Pancreas (tissue), 10 donors: ENCODE data around the gene MPHOSPH8. TPM values are rescaled to one million over a fixed set of nuclear protein-coding genes. Genes with fewer than 3 reads are reported as not detected.
"Not testable (repeated sequence)": the region's sequence is repeated elsewhere in the genome, so short reads cannot be mapped to it uniquely, and the experiment has no call there.

ENCODE experiments used
- ATAC-seq, 4 donors: fragments of 200-7000 bp; cut with Tn5 transposase; one replicate each; pipeline versions ENCODE4 v1.8.0 to v1.9.1; 2020; ENCODE audit warnings: mild to moderate bottlenecking in 4 of 4, moderate library complexity in 4 of 4
- DNase-seq, 6 donors: peaks; one replicate each; pipeline ENCODE4 v3.0.0-alpha.2; 2020
- FAIRE-seq: peaks from 2 replicates; lab custom pipeline; 2012; peaks lifted over from hg19 to GRCh38; lab: Jason Lieb, UNC
- H3K27ac ChIP-seq, 4 donors: fragments of 200-600 bp; sonication (generic); 1 replicate in 3 of 4; 2 replicates in 1 of 4; pipeline versions ENCODE4 v1.5.0 to v1.8.0; 2020
- H3K27me3 ChIP-seq, 4 donors: fragments of 200-600 bp; one replicate each; pipeline ENCODE4 v1.8.0; 2021
- H3K36me3 ChIP-seq, 3 donors: fragments of 200-600 bp; sonication (generic) in 1 of 3; one replicate each; pipeline versions ENCODE4 v1.5.0 to v1.8.0; 2020 to 2021
- H3K4me1 ChIP-seq, 3 donors: fragments of 200-600 bp; one replicate each; pipeline ENCODE4 v1.8.0; 2021
- H3K4me3 ChIP-seq, 4 donors: fragments of 200-600 bp; sonication (generic) in 2 of 4; one replicate each; pipeline versions ENCODE4 v1.5.0 to v1.8.0; 2020 to 2021
- H3K9me3 ChIP-seq, 4 donors: fragments of 200-600 bp; one replicate each; pipeline ENCODE4 v1.8.0; 2021
- WGBS, 2 donors: extraction: QIAGEN DNeasy Blood & Tissue Kit; methylation state at CpG; one replicate each; pipeline ENCODE4 v1.1.7; 2013; 5-methylcytosine and 5-hydroxymethylcytosine counted together
- intact Hi-C, 3 donors: fragments of 100-400 bp; cut with DNase I; formaldehyde crosslinking; loops; one replicate each; pipeline versions ENCODE4 v1.11.1 to v1.14.2; 2022
- polyA plus RNA-seq, 2 donors: library from polyadenylated mRNA; stranded (reverse); fragments of 200-250 nt; gene quantifications; one replicate each; pipeline ENCODE4 v1.2.3, GENCODE V29; 2013
- total RNA-seq, 6 donors: library from RNA; stranded (reverse); fragmentation: NEBNext Ultra II Directional in 4 of 6; extraction: Animal tissue kit (Norgen Biotek cat#: 25700) in 4 of 6; gene quantifications; one replicate each; pipeline versions ENCODE4 v1.2.1 to v1.2.4, GENCODE V29; 2021 to 2023
- TF ChIP-seq, protein P1 (sequence below), 4 donors: fragments of 200-600 bp; sonication (generic) in 3 of 4; IDR thresholded peaks; one replicate each; pipeline versions ENCODE4 v1.5.0 to v1.8.0; 2021; ENCODE audit warnings: antibody characterized with exemption in 4 of 4
- donor health status: healthy with polysubstance abuse.
- donor health status: DM: no; HTN: no; CAD: no; lungs with moderate emphysema.
- donor health status: DM: no; HTN: no; CAD: no.
- donor health status: control.
- donor health status: control.
- donor health status: Bipolar disorder and iron deficiency.
- donor health status: DM: yes; HTN: yes; CAD: no.
- donor health status: DM: no; HTN: no; CAD: no.
- donor health status: DM: no; HTN: no; CAD: no.
- donor health status: DM: yes; HTN: yes; CAD: no.

MPHOSPH8 gene
- total and polyA plus RNA-seq, 8 donors: 12.4 to 26.3 (median 15.7) TPM

- Histone ChIP-seq H3K4me1 (no peaks in the 10 kb centered on the region), H3K27ac (no peak overlapping the region), H3K9me3 (no peaks in the 10 kb centered on the region), H3K4me3 (no peak overlapping the region), H3K36me3 (no peaks in the 10 kb centered on the region), H3K27me3 (no peaks in the 10 kb centered on the region)
- FAIRE-seq (no peak), DNase-seq (no peak), ATAC-seq (no peak)
- TF ChIP-seq, protein P1, sequence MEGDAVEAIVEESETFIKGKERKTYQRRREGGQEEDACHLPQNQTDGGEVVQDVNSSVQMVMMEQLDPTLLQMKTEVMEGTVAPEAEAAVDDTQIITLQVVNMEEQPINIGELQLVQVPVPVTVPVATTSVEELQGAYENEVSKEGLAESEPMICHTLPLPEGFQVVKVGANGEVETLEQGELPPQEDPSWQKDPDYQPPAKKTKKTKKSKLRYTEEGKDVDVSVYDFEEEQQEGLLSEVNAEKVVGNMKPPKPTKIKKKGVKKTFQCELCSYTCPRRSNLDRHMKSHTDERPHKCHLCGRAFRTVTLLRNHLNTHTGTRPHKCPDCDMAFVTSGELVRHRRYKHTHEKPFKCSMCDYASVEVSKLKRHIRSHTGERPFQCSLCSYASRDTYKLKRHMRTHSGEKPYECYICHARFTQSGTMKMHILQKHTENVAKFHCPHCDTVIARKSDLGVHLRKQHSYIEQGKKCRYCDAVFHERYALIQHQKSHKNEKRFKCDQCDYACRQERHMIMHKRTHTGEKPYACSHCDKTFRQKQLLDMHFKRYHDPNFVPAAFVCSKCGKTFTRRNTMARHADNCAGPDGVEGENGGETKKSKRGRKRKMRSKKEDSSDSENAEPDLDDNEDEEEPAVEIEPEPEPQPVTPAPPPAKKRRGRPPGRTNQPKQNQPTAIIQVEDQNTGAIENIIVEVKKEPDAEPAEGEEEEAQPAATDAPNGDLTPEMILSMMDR (IDR thresholded peaks at IDR 0.05): no peak
- intact Hi-C loops: no loop called here
- 76 to 78% methylated on average over 3 of the region's 3 CpGs for WGBS, 2 donors
Observed at GRCh38 chr13:19695829-19696228, 62.4 kb downstream of the MPHOSPH8 start.

GRCh38 chr13:19700963-19701362 is 67.5 kb downstream of the MPHOSPH8 start:
- FAIRE-seq, H3K27ac ChIP-seq, intact Hi-C loops, H3K4me1 ChIP-seq, H3K4me3 ChIP-seq, ATAC-seq, H3K9me3 ChIP-seq, H3K27me3 ChIP-seq, DNase-seq, H3K36me3 ChIP-seq: not testable (repeated sequence)
- 81 to 86% methylated on average over 3 of the region's 5 CpGs for WGBS, 2 donors

GRCh38 chr13:19701619-19702018 is 68.2 kb downstream of the MPHOSPH8 start:
- H3K4me3 ChIP-seq, H3K4me1 ChIP-seq, H3K27me3 ChIP-seq, FAIRE-seq, DNase-seq, H3K27ac ChIP-seq, intact Hi-C loops, ATAC-seq, H3K36me3 ChIP-seq, H3K9me3 ChIP-seq: not testable (repeated sequence)

- FAIRE-seq, H3K4me3 ChIP-seq, H3K9me3 ChIP-seq, ATAC-seq, H3K36me3 ChIP-seq, H3K27me3 ChIP-seq, DNase-seq, intact Hi-C loops, H3K27ac ChIP-seq, H3K4me1 ChIP-seq: not testable (repeated sequence)
- 81 to 82% methylated on average over 6 of the region's 6 CpGs for WGBS, 2 donors
Observed at GRCh38 chr13:19704256-19704655, 70.8 kb downstream of the MPHOSPH8 start.

- WGBS, 2 donors: 92 to 100% methylated on average over 1 of the region's 1 CpG
Observed at GRCh38 chr13:19709039-19709438, 75.6 kb downstream of the MPHOSPH8 start.

GRCh38 chr13:19709782-19710181 is 76.3 kb downstream of the MPHOSPH8 start:
- H3K9me3 ChIP-seq, intact Hi-C loops, DNase-seq, H3K4me1 ChIP-seq, H3K27me3 ChIP-seq, H3K27ac ChIP-seq, H3K4me3 ChIP-seq, H3K36me3 ChIP-seq, ATAC-seq: not testable (repeated sequence)
- peak; percentile 54 for FAIRE-seq

More at GRCh38 chr13:19709039-19709438, 75.6 kb downstream of the MPHOSPH8 start:
- H3K4me1 ChIP-seq, DNase-seq, H3K27me3 ChIP-seq, H3K9me3 ChIP-seq, H3K27ac ChIP-seq, H3K36me3 ChIP-seq, ATAC-seq, intact Hi-C loops, H3K4me3 ChIP-seq: not testable (repeated sequence)
- peak; percentile 85 for FAIRE-seq

DNA sequence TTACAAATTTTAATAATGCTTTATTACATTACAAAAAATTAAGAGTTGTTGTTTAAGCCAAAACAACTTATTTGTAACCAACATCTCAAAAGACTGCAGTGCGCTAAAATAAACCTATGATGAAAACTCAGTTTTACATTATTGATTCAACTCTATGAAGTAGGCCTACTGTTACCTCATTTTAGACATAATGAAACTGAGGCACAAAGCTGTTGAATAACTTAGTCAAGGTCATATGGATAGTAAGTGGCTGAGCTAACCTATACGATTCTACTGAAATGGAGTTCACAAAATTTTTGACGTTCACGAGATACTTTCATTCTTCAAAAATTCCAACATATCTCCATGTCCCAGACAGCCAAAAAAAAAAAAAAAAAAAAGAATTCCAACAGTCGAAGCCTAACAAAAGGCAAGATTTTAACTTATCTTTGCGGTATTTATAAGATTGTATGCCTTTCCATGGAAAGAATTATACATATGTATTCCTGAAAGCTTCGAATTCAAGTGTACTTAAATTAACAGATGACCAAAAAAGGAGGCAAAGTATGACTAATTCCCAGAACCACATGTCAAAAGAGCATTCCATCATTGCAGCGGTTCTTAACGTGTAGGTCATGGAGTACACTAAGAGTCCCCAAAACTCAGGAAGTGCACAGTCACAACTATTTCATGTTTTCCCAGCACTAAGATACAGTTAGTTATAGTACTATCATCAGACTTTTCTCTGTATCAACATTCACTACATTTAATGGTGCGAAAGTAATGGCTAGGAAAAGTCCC is 79.9 kb downstream of the MPHOSPH8 start:
- ATAC-seq: no peak

More for the DNA sequence above, 79.9 kb downstream of the MPHOSPH8 start:
- WGBS, 2 donors: 80 to 81% methylated on average over 10 of the region's 10 CpGs
- H3K27me3 ChIP-seq: no peaks in the 10 kb centered on the region
- H3K27ac ChIP-seq: no peak overlapping the region
- no peaks in the 10 kb centered on the region for H3K36me3 ChIP-seq
- no peak overlapping the region for H3K4me3 ChIP-seq
- no peak for DNase-seq
- TF ChIP-seq, protein P1 (IDR thresholded peaks at IDR 0.05): no peak
- FAIRE-seq: no peak
- intact Hi-C loops: no loop called here
- no peaks in the 10 kb centered on the region for H3K9me3 ChIP-seq
- H3K4me1 ChIP-seq: no peaks in the 10 kb centered on the region
